HepG2 (cell line): ENCODE measurements around the gene NKX3-2.

Experiments
- ADNP ChIP-seq: sonication (generic); formaldehyde crosslinking; IDR thresholded peaks from 2 replicates; pipeline ENCODE4 v1.4.0; 2020; ENCODE audit warnings: missing genetic modification reagents
- CAMTA2 ChIP-seq: sonication (generic); formaldehyde crosslinking; IDR thresholded peaks from 2 replicates; pipeline ENCODE4 v1.4.0; 2020; ENCODE audit warnings: mild to moderate bottlenecking, missing genetic modification reagents, borderline replicate concordance
- CTCF ChIP-seq: sonication (generic); formaldehyde crosslinking; IDR thresholded peaks from 2 replicates; pipeline ENCODE4 v1.5.0; 2020; ENCODE audit warnings: mild to moderate bottlenecking, missing genetic modification reagents, moderate library complexity
- MYC ChIP-seq: sonication (generic); formaldehyde crosslinking; IDR thresholded peaks from 2 replicates; pipeline ENCODE4 v1.9.0; 2021; ENCODE audit warnings: missing genetic modification reagents, borderline replicate concordance
- POLR2A ChIP-seq, 2 experiments: IDR thresholded peaks; 2 replicates each; pipeline ENCODE4 v1.6.1; 2011; ENCODE audit warnings: low read depth in 2 of 2, low read length in 2 of 2, mild to moderate bottlenecking in 1 of 2, moderate library complexity in 1 of 2; ENCODE audit not compliant: insufficient read depth in 1 of 2
- SP1 ChIP-seq, 2 experiments: fragments of 450-650 bp in 1 of 2; sonication (generic) in 1 of 2; formaldehyde crosslinking in 1 of 2; IDR thresholded peaks; 2 replicates each; pipeline versions ENCODE4 v1.4.0 to v1.6.1; 2016 to 2020; ENCODE audit warnings: missing genetic modification reagents in 1 of 2
- ZFP90 ChIP-seq: sonication (generic); formaldehyde crosslinking; IDR thresholded peaks from 2 replicates; pipeline ENCODE4 v1.8.0; 2022; ENCODE audit warnings: missing genetic modification reagents, mild to moderate bottlenecking, inconsistent platforms, borderline replicate concordance
- ZNF407 ChIP-seq: sonication (generic); formaldehyde crosslinking; IDR thresholded peaks from one replicate; pipeline ENCODE4 v1.5.1; 2020; ENCODE audit warnings: mild to moderate bottlenecking, missing genetic modification reagents; ENCODE audit errors: not compliant biosample characterization
- ZNF44 ChIP-seq: sonication (generic); formaldehyde crosslinking; IDR thresholded peaks from 2 replicates; pipeline ENCODE4 v1.5.1; 2020; ENCODE audit warnings: mild to moderate bottlenecking, missing genetic modification reagents
- ZNF569 ChIP-seq: sonication (generic); formaldehyde crosslinking; IDR thresholded peaks from 2 replicates; pipeline ENCODE4 v1.5.0; 2020; ENCODE audit warnings: mild to moderate bottlenecking, missing genetic modification reagents, moderate library complexity, borderline replicate concordance

- TF ChIP-seq ZNF44 (CRISPR knock-in tag) (no peak), ZFP90 (no peak), ADNP (CRISPR knock-in tag) (no peak), MYC (no peak), CTCF (CRISPR knock-in tag) (no peak), ZNF569 (CRISPR knock-in tag) (no peak), ZNF407 (no peak), SP1 (IDR thresholded peaks at IDR 0.05) (no peak), SP1 (CRISPR knock-in tag; IDR thresholded peaks at IDR 0.05) (no peak), CAMTA2 (no peak), POLR2A (IDR thresholded peaks at IDR 0.05; ENCODE audit: insufficient read depth in 1 of 2, low read depth in 2 of 2, low read length in 2 of 2) (no peak)
Observed at GRCh38 chr4:13492747-13493146, 51.6 kb downstream of the NKX3-2 start.
